ENCODE measurements around the gene FCF1. TPM values are rescaled to one million over a fixed set of nuclear protein-coding genes. Genes with fewer than 3 reads are reported as not detected.

FCF1 gene
- total and polyA plus RNA-seq, 4 donors, result 7.6 to 41.2 (median 38.6) TPM

DNA sequence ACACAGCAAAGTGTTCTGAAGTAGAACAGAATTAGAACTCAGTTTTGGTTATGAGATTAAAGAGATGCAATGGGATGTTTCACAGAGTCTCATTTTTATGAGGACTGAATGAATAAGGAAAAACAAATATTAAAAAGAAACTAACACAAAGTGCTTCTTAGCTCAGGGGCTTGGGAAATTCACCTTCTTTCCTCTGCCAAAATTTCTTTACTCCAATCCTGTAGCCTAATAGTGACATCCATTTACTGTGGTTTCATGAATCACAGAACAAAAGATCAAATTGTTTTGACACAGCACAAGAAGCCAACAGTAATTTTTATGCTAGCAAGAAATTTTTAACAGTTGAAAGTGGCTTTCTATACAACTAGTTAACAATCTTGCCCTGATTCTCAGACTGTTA, 37.7 kb upstream of the FCF1 start:
- Histone ChIP-seq H3K36me3 (ENCODE audit: control insufficient read depth in 4 of 4, insufficient read depth in 4 of 4, low read length in 4 of 4) (peaks cover 16 to 39% (median 28%) of the 10 kb centered on the region in 4 donors), H3K9ac (ENCODE audit: insufficient read depth in 1 of 2, low read length in 2 of 2) (no peak overlapping the region), H3K4me3 (no peak overlapping the region), H3K4me1 (ENCODE audit: control insufficient read depth in 5 of 5, insufficient read depth in 5 of 5, low read length in 5 of 5) (peaks cover 0 to 2% (median 0%) of the 10 kb centered on the region in 5 donors), H3K27me3 (ENCODE audit: control insufficient read depth in 3 of 3, insufficient read depth in 3 of 3, low read length in 2 of 3) (no peaks in the 10 kb centered on the region), H3K27ac (ENCODE audit: low read depth in 1 of 2, low read length in 1 of 2) (no peak overlapping the region), H3K9me3 (ENCODE audit: control insufficient read depth in 4 of 4, insufficient read depth in 3 of 4, low read length in 3 of 4) (no peaks in the 10 kb centered on the region)
- TF ChIP-seq, protein P1, sequence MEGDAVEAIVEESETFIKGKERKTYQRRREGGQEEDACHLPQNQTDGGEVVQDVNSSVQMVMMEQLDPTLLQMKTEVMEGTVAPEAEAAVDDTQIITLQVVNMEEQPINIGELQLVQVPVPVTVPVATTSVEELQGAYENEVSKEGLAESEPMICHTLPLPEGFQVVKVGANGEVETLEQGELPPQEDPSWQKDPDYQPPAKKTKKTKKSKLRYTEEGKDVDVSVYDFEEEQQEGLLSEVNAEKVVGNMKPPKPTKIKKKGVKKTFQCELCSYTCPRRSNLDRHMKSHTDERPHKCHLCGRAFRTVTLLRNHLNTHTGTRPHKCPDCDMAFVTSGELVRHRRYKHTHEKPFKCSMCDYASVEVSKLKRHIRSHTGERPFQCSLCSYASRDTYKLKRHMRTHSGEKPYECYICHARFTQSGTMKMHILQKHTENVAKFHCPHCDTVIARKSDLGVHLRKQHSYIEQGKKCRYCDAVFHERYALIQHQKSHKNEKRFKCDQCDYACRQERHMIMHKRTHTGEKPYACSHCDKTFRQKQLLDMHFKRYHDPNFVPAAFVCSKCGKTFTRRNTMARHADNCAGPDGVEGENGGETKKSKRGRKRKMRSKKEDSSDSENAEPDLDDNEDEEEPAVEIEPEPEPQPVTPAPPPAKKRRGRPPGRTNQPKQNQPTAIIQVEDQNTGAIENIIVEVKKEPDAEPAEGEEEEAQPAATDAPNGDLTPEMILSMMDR (IDR thresholded peaks at IDR 0.05; ENCODE audit: control extremely low read depth, extremely low read depth), result no peak
- DNase-seq (no peak), ATAC-seq (ENCODE audit: insufficient read depth, low FRiP score) (no peak)

GRCh38 chr14:74682169-74682952, 30.6 kb upstream of the FCF1 start:
- 94% methylated on average over 10 of the region's 10 CpGs for WGBS, 2 donors

GRCh38 chr14:74683406-74683805, 29.5 kb upstream of the FCF1 start:
- H3K4me3 ChIP-seq, result no peak overlapping the region
- no peaks in the 10 kb centered on the region for H3K27me3 ChIP-seq (ENCODE audit: control insufficient read depth in 3 of 3, insufficient read depth in 3 of 3, low read length in 2 of 3)
- no peaks in the 10 kb centered on the region for H3K9me3 ChIP-seq (ENCODE audit: control insufficient read depth in 4 of 4, insufficient read depth in 3 of 4, low read length in 3 of 4)
- H3K9ac ChIP-seq (ENCODE audit: insufficient read depth in 1 of 2, low read length in 2 of 2), result no peak overlapping the region
- DNase-seq (no peak), ATAC-seq (ENCODE audit: insufficient read depth, low FRiP score) (no peak)
- 16 to 57% methylated on average over 3 of the region's 3 CpGs for WGBS, 2 donors
- H3K27ac ChIP-seq (ENCODE audit: low read depth in 1 of 2, low read length in 1 of 2), result no peak overlapping the region
- peaks cover 0 to 13% (median 0%) of the 10 kb centered on the region in 5 donors for H3K4me1 ChIP-seq (ENCODE audit: control insufficient read depth in 5 of 5, insufficient read depth in 5 of 5, low read length in 5 of 5)
- H3K36me3 ChIP-seq (ENCODE audit: control insufficient read depth in 4 of 4, insufficient read depth in 4 of 4, low read length in 4 of 4), result peaks cover 18 to 35% (median 27%) of the 10 kb centered on the region in 4 donors
- TF ChIP-seq, protein P1 (IDR thresholded peaks at IDR 0.05; ENCODE audit: control extremely low read depth, extremely low read depth), result no peak

More at GRCh38 chr14:74682169-74682952, 30.6 kb upstream of the FCF1 start:
- H3K4me1 ChIP-seq (ENCODE audit: control insufficient read depth in 5 of 5, insufficient read depth in 5 of 5, low read length in 5 of 5), result peaks cover 0 to 13% (median 0%) of the 10 kb centered on the region in 5 donors
- no peak overlapping the region for H3K4me3 ChIP-seq
- no peaks in the 10 kb centered on the region for H3K9me3 ChIP-seq (ENCODE audit: control insufficient read depth in 4 of 4, insufficient read depth in 3 of 4, low read length in 3 of 4)
- H3K36me3 ChIP-seq (ENCODE audit: control insufficient read depth in 4 of 4, insufficient read depth in 4 of 4, low read length in 4 of 4), result peaks cover 18 to 31% (median 24%) of the 10 kb centered on the region in 4 donors
- no peak for ATAC-seq (ENCODE audit: insufficient read depth, low FRiP score)
- TF ChIP-seq, protein P1 (IDR thresholded peaks at IDR 0.05; ENCODE audit: control extremely low read depth, extremely low read depth), result no peak
- no peak for DNase-seq
- no peaks in the 10 kb centered on the region for H3K27me3 ChIP-seq (ENCODE audit: control insufficient read depth in 3 of 3, insufficient read depth in 3 of 3, low read length in 2 of 3)
- H3K9ac ChIP-seq (ENCODE audit: insufficient read depth in 1 of 2, low read length in 2 of 2), result no peak overlapping the region
- no peak overlapping the region for H3K27ac ChIP-seq (ENCODE audit: low read depth in 1 of 2, low read length in 1 of 2)
